NCI-H2107 treated with DMSO at 0.1 percent for 48 hours (cell line): ENCODE results near the gene PIN4.
"Not testable (repeated sequence)": the region's sequence is repeated elsewhere in the genome, so short reads cannot be mapped to it uniquely, and the experiment has no call there.

Experiments used
- DNase-seq: peaks from one replicate; lab custom pipeline; 2025; ENCODE audit not compliant: unreplicated experiment; lab: John Stamatoyannopoulos, UW

PIN4 gene

DNA sequence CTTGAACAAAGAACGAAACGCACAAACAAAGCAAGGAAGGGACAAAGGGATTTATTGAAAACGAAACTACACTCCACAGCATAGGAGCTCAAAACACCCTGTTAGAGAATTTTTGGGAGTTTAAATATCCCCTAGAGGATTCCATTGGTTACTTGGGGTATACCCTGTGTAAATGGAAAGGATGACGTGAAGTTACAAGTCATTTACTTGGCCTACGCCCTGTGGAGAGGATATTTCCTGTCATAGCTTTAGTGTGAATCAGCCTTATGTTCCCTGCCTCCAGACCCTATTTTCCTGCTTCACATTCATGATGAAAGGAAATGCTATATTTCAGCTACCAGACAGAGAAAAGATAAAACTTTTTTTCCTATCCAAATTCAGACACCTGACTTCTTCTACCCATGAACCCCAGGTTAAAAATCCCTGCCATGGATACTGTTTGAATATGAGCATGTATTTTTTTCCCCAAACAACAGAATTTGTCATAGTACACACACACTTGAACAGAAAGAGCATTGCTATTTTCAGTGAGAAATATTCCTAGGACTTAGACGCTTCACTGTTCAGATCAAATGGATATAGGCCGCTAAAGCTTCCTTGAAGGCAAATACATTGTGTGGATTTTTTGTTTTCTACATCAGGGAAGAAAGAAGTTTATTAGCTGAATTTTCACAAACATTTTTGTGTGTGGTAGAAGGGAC, 20.4 kb downstream of the PIN4 start:
- DNase-seq: no peak

GRCh38 chrX:72202792-72203401, 21.3 kb downstream of the PIN4 start:
- DNase-seq: no peak

- DNase-seq: no peak
Measured at GRCh38 chrX:72203421-72203820, 21.9 kb downstream of the PIN4 start.

- no peak for DNase-seq
Measured at GRCh38 chrX:72205706-72206105, 24.1 kb downstream of the PIN4 start.

DNA sequence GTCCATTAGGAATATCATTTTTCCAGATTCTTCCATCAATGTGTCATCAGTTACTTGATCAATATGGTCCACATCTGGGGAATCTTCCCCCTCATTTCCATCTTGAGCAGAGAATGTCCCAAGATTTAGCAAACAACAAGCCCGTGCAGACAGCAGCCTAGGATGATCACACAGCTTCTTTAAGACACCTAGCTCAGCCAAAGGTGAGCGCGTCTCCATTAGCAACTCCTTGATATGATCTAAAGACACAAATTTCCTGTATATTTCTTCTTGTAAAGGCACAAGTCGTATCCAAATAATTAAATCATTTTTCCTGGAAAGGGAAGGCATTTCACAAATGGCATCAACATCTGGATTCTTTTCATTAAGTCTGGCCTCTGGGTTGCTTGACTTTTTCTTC, 25.8 kb downstream of the PIN4 start:
- DNase-seq: no peak

DNA sequence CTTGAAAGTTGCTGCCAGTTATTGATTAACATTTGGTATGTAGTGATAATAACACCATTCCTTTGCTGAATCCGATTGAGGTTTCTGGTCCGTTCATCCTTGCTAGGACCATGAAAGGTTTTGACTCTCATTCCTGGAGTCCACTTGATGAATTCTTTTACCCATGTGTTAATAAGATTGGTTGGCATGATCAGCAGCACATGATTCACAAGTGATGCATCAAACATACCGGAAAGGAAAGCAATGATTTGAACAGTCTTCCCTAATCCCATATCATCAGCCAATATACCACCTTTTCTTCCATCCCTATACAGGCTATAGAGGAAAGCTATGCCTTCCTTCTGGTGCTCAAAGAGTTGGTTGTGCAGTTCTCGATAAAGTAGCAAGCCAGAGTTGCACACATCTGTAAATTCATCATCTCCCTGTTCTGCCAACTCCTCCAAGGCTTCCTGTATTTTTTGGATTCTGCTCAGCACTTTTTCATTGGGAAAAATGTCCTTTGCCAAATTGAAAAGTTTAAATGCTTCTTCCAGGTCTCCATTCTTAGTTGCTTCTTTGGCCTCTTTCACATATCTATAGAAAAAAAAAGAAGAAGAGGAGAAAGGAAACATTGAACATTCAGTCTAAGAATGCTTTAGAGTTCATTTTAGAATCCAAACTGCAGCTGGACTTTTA, 26.7 kb downstream of the PIN4 start:
- DNase-seq: no peak

DNA sequence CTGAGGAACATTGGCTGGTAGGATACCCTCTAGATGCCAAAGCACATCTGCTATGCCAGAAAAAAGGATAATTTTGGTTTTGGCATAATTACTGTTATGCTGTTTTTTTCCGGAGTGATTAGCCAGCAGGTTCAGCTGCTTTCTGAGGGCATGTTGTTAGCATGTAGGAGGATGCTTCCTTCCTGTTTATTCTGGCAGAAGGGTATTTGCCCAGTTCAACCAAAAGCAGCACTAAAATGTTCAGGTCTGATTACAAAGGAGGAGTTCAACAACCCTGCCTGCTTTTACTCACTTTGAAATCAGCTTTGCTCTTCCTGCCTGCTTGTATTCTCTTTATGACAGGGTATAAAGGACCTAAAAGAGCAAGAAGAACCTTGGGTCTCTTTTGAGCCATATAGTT, 35.4 kb downstream of the PIN4 start:
- DNase-seq: no peak

DNA sequence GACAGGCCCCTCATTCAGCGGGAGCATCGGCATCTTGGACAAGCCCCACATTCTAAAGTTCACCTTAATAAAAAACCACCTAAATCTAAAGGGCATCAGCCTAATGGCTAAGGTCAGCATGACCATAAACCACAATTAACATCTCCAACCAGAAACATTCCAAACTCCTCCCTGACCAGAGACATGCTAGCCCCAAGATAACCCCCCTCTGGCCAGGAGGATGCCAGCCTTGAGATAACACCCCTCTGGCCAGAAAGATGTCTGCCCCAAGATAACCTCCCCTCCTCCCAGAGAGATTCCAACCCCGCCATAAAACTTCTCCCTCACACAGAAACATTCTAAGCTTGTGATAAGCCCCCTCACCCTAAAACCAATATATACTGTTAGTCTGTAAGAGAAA, 38.8 kb downstream of the PIN4 start:
- DNase-seq: not testable (repeated sequence)

DNA sequence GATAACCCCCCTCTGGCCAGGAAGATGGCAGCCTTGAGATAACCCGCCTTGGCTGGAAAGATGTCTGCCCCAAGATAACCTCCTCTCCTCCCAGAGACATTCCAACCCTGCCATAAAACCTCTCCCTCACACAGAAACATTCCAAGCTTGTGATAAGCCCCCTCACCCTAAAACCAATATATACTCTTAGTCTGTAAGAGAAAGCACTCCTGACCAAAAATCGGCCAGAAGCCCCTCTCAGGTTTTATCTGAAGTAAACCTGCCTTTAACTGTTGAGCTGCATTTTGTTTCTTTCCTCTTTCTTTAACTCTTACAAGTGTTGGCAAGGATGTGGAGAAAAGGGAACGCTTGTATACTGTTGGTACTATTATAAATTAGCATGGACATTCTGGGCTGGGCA, 48.7 kb downstream of the PIN4 start:
- no peak for DNase-seq

DNA sequence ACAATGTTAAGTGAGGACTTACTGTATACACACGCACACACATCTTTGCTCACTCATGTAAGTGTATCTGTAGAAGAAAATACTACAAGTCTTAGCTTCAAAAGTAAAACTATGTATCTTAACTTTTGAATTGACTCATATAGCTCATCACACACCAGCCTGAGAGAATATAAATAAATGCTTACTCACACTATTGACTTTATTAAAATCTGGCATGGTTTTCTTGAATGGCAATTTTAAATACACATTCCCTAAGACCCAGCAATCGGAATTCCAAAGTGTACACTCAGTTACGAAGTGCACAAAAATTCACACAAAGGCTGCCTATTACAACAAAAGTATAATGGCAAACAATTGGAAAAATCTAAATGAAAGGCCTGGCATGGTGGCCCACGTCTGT, 55.3 kb downstream of the PIN4 start:
- DNase-seq: no peak

DNA sequence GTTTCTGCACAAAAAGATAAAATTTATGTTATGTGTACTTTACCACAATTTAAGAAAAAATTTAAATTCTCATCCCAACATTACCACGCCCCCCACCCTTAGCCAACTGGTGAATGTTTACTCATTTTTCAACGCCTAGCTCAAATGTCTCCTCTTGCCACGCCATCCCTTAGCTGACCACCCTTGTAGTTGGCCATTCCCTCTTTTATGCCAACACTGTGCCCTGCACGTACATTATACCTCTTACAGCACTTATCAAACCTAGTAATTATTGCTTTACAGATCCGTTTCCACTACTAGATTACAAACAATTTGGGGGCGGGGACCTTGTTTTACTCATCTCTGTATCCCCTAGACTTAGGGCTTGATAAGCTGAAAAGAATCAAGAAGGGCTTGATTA, 56.6 kb downstream of the PIN4 start:
- DNase-seq: no peak

GRCh38 chrX:72238721-72239475, 57.3 kb downstream of the PIN4 start, which contains the start of gene ERCC6L:
Gene ERCC6L (minus strand): TSS chrX:72239027. CDS start chrX:72238911, 116 bp downstream.
- DNase-seq: peak; percentile 58

- no peak for DNase-seq
Measured at GRCh38 chrX:72240976-72241375, 59.4 kb downstream of the PIN4 start.

DNA sequence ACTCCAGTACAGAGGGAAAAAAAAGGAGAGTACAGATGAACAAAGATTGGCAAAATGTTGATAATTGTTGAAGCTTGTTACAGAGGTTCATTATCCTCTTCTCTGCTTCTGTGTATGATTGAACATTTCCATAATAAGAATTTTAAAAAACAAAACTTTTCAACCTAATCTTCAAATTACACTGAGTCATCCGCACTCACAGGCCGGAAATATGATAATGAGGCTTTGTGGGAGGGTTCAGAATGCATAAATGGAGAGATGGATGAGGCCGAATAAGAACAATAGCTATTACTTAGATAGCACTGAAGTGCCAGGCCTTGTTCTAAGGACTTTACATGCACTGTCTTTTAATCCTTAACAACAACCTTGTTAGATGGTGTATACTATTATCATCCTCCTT, 61.9 kb downstream of the PIN4 start:
- DNase-seq: no peak

DNA sequence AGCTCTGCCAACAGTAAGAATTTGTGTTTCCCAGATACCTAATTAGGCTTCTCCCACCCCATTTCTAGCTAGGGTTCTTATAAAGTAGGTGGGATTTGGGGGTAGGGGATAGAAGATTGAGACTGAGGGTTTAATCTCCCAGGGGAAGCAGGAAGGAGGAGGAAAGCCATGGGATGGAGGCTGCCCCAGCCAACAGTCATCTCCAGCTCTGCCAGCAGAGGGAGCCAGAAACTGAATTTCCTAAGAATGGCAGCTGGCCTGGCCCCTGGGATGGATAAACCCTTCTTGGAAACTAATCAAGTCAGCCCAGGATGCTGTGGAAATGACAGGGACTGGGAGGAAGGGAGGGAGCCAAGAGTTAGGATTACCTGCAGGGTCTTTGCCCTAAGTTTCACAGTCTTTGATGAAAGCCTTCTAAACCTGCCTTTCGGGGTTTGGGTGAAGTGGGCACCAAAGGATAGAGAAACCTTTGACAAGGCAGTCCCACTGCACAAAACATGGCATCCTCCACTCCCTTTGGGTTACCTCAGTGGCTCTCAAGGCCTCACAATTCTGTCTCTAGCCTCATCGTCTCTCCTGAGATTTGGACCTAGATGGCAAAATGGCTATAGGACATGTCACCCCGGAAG, 64.0 kb downstream of the PIN4 start:
- DNase-seq: peak; percentile 50

GRCh38 chrX:72247206-72247942, 65.8 kb downstream of the PIN4 start:
- DNase-seq: no peak
